Lung (tissue), 12 donors: ENCODE measurements around the gene HMCN2. TPM values are rescaled to one million over a fixed set of nuclear protein-coding genes. Genes with fewer than 3 reads are reported as not detected.

ENCODE experiments used
- ATAC-seq: fragments of 200-7000 bp; cut with Tn5 transposase; one replicate; pipeline ENCODE4 v1.9.1; 2020; ENCODE audit warnings: moderate number of reproducible peaks; ENCODE audit not compliant: insufficient read depth, low FRiP score
- DNase-seq, 3 donors: peaks; one replicate each; pipeline ENCODE4 v3.0.0-alpha.2; 2013 to 2017
- H3K27ac ChIP-seq, 2 donors: one replicate each; pipeline ENCODE4 v1.5.1; 2013; ENCODE audit warnings: mild to moderate bottlenecking in 2 of 2, moderate library complexity in 2 of 2, control low read depth in 1 of 2, inconsistent platforms in 1 of 2, low read depth in 1 of 2, low read length in 1 of 2
- H3K27me3 ChIP-seq, 3 donors: one replicate each; pipeline ENCODE4 v1.5.1; 2013; ENCODE audit warnings: low read length in 2 of 3; ENCODE audit not compliant: control insufficient read depth in 3 of 3, insufficient read depth in 3 of 3
- H3K36me3 ChIP-seq, 4 donors: one replicate each; pipeline ENCODE4 v1.5.1; 2013; ENCODE audit warnings: low read length in 4 of 4, mild to moderate bottlenecking in 1 of 4, moderate library complexity in 1 of 4; ENCODE audit not compliant: control insufficient read depth in 4 of 4, insufficient read depth in 4 of 4
- H3K4me1 ChIP-seq, 5 donors: one replicate each; pipeline ENCODE4 v1.5.1; 2013; ENCODE audit warnings: low read length in 5 of 5, mild to moderate bottlenecking in 2 of 5, moderate library complexity in 1 of 5; ENCODE audit not compliant: control insufficient read depth in 5 of 5, insufficient read depth in 5 of 5
- H3K4me3 ChIP-seq: one replicate; pipeline ENCODE4 v1.5.1; 2013; ENCODE audit warnings: mild to moderate bottlenecking, control low read depth, moderate library complexity
- H3K9ac ChIP-seq, 2 donors: one replicate each; pipeline ENCODE4 v1.5.1; 2013; ENCODE audit warnings: low read length in 2 of 2, control low read depth in 1 of 2; ENCODE audit not compliant: insufficient read depth in 1 of 2
- H3K9me3 ChIP-seq, 4 donors: one replicate each; pipeline ENCODE4 v1.5.1; 2013; ENCODE audit warnings: low read length in 3 of 4, mild to moderate bottlenecking in 1 of 4, moderate library complexity in 1 of 4; ENCODE audit not compliant: control insufficient read depth in 4 of 4, insufficient read depth in 3 of 4
- WGBS, 2 donors: extraction: QIAGEN DNeasy Blood & Tissue Kit; methylation state at CpG; one replicate each; pipeline ENCODE4 v1.1.7; 2013; 5-methylcytosine and 5-hydroxymethylcytosine counted together
- polyA plus RNA-seq, 2 donors: library from polyadenylated mRNA; stranded (reverse); fragments of 200-250 nt; gene quantifications; one replicate each; pipeline ENCODE4 v1.2.1, GENCODE V29; 2013
- total RNA-seq, 2 donors: library from RNA; depleted of rRNA in 1 of 2; stranded (reverse); fragments of >200 nt in 1 of 2; gene quantifications; one replicate each; pipeline ENCODE4 v1.2.1, GENCODE V29; 2014 to 2021
- TF ChIP-seq, protein P1 (sequence below): IDR thresholded peaks from 2 replicates; pipeline ENCODE4 v1.5.1; 2012; ENCODE audit warnings: mild to moderate bottlenecking; ENCODE audit errors: control extremely low read depth, extremely low read depth
- donor health status: control.
- donor health status: control.
- donor health status: Bipolar disorder and iron deficiency.
- donor health status: healthy.
- donor health status: DM: yes; HTN: yes; CAD: no.

The HMCN2 gene
- total and polyA plus RNA-seq, 4 donors: 2.1 to 5.2 (median 3.7) TPM

GRCh38 chr9:130461731-130462130, 196.2 kb downstream of the HMCN2 start:
- Histone ChIP-seq H3K36me3 (peaks cover 0 to 17% (median 0%) of the 10 kb centered on the region in 4 donors), H3K9me3 (no peaks in the 10 kb centered on the region), H3K9ac (no peak overlapping the region), H3K4me3 (no peak overlapping the region), H3K27me3 (peaks cover 0 to 4% (median 3%) of the 10 kb centered on the region in 3 donors), H3K4me1 (peaks cover 0 to 7% (median 0%) of the 10 kb centered on the region in 5 donors), H3K27ac (no peak overlapping the region)
- no peak for ATAC-seq
- TF ChIP-seq, protein P1, sequence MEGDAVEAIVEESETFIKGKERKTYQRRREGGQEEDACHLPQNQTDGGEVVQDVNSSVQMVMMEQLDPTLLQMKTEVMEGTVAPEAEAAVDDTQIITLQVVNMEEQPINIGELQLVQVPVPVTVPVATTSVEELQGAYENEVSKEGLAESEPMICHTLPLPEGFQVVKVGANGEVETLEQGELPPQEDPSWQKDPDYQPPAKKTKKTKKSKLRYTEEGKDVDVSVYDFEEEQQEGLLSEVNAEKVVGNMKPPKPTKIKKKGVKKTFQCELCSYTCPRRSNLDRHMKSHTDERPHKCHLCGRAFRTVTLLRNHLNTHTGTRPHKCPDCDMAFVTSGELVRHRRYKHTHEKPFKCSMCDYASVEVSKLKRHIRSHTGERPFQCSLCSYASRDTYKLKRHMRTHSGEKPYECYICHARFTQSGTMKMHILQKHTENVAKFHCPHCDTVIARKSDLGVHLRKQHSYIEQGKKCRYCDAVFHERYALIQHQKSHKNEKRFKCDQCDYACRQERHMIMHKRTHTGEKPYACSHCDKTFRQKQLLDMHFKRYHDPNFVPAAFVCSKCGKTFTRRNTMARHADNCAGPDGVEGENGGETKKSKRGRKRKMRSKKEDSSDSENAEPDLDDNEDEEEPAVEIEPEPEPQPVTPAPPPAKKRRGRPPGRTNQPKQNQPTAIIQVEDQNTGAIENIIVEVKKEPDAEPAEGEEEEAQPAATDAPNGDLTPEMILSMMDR: no peak
- WGBS, 2 donors: 75 to 81% methylated on average over 11 of the region's 11 CpGs
- no peak for DNase-seq

GRCh38 chr9:130462685-130463540, 197.4 kb downstream of the HMCN2 start:
- H3K9me3 ChIP-seq: no peaks in the 10 kb centered on the region
- no peak overlapping the region for H3K27ac ChIP-seq
- TF ChIP-seq, protein P1: no peak
- ATAC-seq (no peak), DNase-seq (no peak)
- H3K4me3 ChIP-seq: no peak overlapping the region
- no peak overlapping the region for H3K9ac ChIP-seq
- peaks cover 0 to 16% (median 0%) of the 10 kb centered on the region in 5 donors for H3K4me1 ChIP-seq
- peaks cover 0 to 21% (median 0%) of the 10 kb centered on the region in 4 donors for H3K36me3 ChIP-seq
- WGBS, 2 donors: 89 to 92% methylated on average over 27 of the region's 27 CpGs
- H3K27me3 ChIP-seq: peaks cover 0 to 14% (median 6%) of the 10 kb centered on the region in 3 donors

GRCh38 chr9:130463763-130464745, 198.5 kb downstream of the HMCN2 start:
- Histone ChIP-seq H3K4me3 (no peak overlapping the region), H3K36me3 (peaks cover 0 to 24% (median 0%) of the 10 kb centered on the region in 4 donors), H3K27ac (no peak overlapping the region), H3K9ac (no peak overlapping the region), H3K9me3 (no peaks in the 10 kb centered on the region), H3K27me3 (peaks cover 0 to 19% (median 6%) of the 10 kb centered on the region in 3 donors), H3K4me1 (peaks cover 0 to 16% (median 0%) of the 10 kb centered on the region in 5 donors)
- ATAC-seq: no peak
- TF ChIP-seq, protein P1: no peak
- WGBS, 2 donors: 85 to 87% methylated on average over 22 of the region's 22 CpGs
- DNase-seq: no peak
